NCI-H446 (cell line): ENCODE measurements around the gene LDLRAD4.

ENCODE experiments used
- DNase-seq, 2 experiments: peaks; one replicate each; lab custom pipeline; 2025; lab: John Stamatoyannopoulos, UW

LDLRAD4 gene

GRCh38 chr18:13406736-13407135 is 188.2 kb downstream of the LDLRAD4 start:
- no peak for DNase-seq

GRCh38 chr18:13407484-13407883 is 188.9 kb downstream of the LDLRAD4 start:
- no peak for DNase-seq

- DNase-seq, result no peak
These were observed 190.5 kb downstream of the LDLRAD4 start for GRCh38 chr18:13409026-13409425.

GRCh38 chr18:13409997-13410396 is 191.4 kb downstream of the LDLRAD4 start:
- no peak for DNase-seq

- no peak for DNase-seq
These were observed 191.9 kb downstream of the LDLRAD4 start for GRCh38 chr18:13410471-13410870.

- DNase-seq, result no peak
These were observed 193.5 kb downstream of the LDLRAD4 start for GRCh38 chr18:13412017-13412416.

- DNase-seq, result no peak
These were observed 194.3 kb downstream of the LDLRAD4 start for GRCh38 chr18:13412901-13413300.

- DNase-seq, result no peak
These were observed 195.5 kb downstream of the LDLRAD4 start for GRCh38 chr18:13414102-13414501.

- no peak for DNase-seq
These were observed 196.0 kb downstream of the LDLRAD4 start for GRCh38 chr18:13414521-13414920.

- DNase-seq, result no peak
These were observed 197.2 kb downstream of the LDLRAD4 start for GRCh38 chr18:13415736-13416135.

GRCh38 chr18:13416208-13416607 is 197.6 kb downstream of the LDLRAD4 start:
- DNase-seq, result no peak

GRCh38 chr18:13416848-13417247 is 198.3 kb downstream of the LDLRAD4 start:
- no peak for DNase-seq

- DNase-seq, result no peak
These were observed 199.6 kb downstream of the LDLRAD4 start for GRCh38 chr18:13418013-13418710.

- DNase-seq, result no peak
These were observed 202.6 kb downstream of the LDLRAD4 start for GRCh38 chr18:13420969-13421686.

GRCh38 chr18:13422541-13423147 is 204.1 kb downstream of the LDLRAD4 start:
- DNase-seq, result no peak

GRCh38 chr18:13423352-13423751 is 204.8 kb downstream of the LDLRAD4 start:
- no peak for DNase-seq

- DNase-seq, result no peak
These were observed 205.8 kb downstream of the LDLRAD4 start for GRCh38 chr18:13424363-13424762.

- no peak for DNase-seq
These were observed 207.0 kb downstream of the LDLRAD4 start for GRCh38 chr18:13425357-13426091.

GRCh38 chr18:13427354-13427753 is 208.8 kb downstream of the LDLRAD4 start:
- DNase-seq, result no peak

GRCh38 chr18:13428319-13428718 is 209.8 kb downstream of the LDLRAD4 start:
- no peak for DNase-seq

- no peak for DNase-seq
These were observed 210.5 kb downstream of the LDLRAD4 start for GRCh38 chr18:13429016-13429415.

- no peak for DNase-seq
These were observed 211.4 kb downstream of the LDLRAD4 start for GRCh38 chr18:13429884-13430510.
